HG02642 (cell line): Measurements from ENCODE around the gene B4GALNT4.
"Not testable (repeated sequence)": the region's sequence is repeated elsewhere in the genome, so short reads cannot be mapped to it uniquely, and the experiment has no call there.

Source experiments
- ATAC-seq: cut with Tn5 transposase; IDR thresholded peaks from one replicate; pipeline ENCODE4 v1.9.1; 2021; ENCODE audit warnings: mild to moderate bottlenecking; ENCODE audit not compliant: unreplicated experiment, poor library complexity

B4GALNT4 gene

DNA sequence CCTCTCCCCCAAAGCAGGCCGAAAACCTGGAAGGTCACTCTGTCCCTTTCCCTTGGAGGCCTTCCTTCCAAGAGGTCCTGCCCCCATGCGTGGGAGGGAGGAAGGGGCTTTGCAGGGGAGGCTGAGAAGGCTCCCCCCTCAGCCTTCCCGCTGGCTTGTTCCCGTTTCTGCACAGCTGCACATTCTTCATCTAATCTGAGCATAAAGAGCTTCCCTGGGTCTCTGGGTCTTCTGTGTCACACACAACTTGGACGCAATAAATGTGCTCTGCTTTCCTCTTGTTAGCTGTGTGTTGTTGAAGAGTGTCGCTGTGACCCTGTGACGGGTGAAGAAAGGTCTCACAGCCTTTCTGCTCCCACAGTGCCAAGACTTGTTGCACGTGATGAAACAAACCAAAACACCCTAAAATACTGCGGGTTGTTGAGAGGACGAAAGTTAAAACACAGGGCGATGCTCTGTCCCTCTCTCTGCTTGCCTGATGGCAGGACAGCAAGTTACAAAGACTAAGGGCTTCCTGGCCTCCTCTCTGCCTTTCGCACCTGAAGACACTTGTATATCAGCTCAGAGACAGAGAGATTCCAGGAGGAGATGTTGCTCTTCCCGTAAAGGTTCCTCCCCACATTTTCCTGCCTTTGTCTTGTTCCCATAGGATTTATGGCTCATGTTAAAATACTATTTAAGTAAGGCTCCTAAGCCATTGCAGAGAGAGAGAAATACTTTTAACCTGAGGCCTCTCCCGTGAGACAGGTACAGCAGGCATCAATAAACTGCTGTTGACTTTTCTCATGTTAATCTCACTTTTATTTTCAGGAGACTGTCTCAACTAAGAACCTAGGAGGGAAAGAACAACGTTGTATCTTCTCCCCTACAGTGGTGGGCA lies 33.3 kb upstream of the B4GALNT4 start:
- ATAC-seq = no peak

GRCh38 chr11:336659-337198 lies 32.6 kb upstream of the B4GALNT4 start:
- no peak for ATAC-seq

DNA sequence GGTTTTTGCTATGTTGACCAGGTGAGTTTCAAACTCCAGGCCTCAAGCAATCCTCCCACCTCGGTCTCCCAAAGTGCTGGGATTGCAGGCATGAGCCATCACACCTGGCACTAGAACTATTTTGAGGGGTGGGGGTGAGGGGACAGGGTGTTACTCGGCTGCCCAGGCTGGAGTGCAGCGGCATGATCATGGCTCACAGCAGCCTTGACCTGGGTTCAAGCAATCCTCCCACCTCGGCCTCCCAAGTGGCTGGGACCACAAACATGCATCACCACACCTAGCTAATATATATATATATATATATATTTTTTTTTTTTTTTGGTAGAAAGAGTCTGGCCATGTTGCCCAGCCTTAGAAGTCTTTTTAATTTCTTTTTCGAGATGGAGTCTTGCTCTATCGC lies 31.6 kb upstream of the B4GALNT4 start:
- no peak for ATAC-seq

GRCh38 chr11:339963-340362 lies 29.3 kb upstream of the B4GALNT4 start:
- no peak for ATAC-seq

DNA sequence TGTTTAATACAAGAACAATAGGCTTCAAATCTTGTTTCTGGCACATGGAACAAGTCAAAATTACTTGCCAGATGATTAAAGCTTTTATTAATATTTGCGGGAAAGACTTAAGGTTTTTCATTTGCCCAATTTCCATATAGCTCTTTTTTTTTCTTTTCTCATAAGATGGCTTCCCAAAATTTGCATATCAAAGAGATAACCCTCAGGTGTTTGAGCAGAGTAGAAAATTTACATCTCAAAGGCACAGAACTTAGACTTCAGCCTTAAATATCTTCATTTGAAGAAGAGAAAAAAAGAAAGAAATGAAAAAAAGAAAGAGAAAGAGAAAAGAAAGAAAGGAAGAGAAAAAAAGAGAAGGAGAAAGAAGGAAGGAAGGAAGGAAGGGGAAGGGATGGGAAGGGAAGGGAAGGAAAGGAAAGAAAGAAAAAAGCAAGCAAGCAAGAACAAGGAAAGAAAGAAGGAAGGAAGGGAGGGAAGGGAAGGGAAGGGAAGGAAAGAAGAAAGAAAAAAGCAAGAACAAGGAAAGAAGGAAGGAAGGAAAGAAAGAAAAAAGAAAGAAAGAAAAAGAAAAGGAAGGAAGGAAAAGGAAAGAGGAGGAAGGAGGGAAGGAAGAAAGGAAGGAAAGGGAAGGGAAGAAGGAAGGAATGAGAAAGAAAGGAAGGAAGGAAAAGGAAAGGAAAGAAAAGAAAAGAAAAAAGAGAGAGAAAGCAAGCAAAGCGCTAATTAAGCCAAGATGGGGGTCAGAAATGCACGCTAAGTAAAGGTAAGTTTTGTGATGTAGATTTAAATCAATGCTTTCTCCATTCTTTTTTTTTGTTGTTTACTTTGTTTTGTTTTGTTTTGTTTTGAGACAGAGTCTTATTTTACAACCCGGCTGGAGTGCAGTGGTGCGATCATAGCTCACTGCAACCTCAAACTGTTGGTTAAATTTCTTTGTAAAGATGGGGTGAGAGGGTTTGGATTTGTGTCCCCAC lies 28.5 kb upstream of the B4GALNT4 start:
- ATAC-seq = no peak

GRCh38 chr11:342328-342727 lies 27.0 kb upstream of the B4GALNT4 start:
- ATAC-seq = no peak

- no peak for ATAC-seq
Measured at GRCh38 chr11:344836-345578, 24.3 kb upstream of the B4GALNT4 start.

DNA sequence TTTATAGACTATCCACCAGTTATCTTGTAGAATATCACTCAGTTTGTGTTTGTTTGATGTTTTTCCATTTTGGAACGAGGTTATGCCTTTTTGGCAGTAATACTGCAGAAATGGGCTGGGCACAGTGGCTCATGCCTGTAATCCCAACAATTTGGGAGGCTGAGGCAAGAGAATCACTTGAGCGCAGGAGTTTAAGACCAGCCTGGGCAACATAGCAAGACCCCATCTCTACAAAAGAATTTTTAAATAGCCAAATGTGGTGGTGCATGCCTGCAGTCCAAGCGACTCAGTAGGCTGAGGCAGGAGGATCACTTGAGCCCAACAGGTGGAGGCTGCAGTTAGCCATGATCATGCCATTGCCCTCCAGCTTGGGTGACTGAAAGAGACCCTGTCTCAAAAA lies 22.8 kb upstream of the B4GALNT4 start:
- no peak for ATAC-seq

DNA sequence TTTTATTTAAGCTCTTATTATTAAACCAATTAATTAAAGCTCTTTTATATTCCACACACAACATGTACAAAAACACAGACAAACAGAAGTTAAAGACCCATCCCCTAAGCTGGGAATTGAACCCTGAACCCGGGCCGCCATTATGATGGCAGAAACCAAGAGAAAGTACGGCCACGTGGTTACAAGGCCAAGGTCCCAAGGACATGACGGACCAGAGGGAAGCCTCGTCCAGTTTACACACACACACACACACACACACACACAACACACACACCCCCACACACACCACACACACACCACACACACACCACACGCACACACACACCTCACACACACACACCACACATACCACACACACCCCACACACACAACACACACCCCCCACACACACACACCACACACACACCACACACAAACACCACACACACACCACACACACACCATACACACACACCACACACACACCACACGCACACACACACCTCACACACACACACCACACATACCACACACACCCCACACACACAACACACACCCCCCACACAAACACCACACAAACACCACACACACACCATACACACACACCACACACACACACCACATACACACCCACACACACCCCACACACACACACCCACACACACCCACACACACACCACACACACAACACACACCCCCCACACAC lies 19.9 kb upstream of the B4GALNT4 start:
- not testable (repeated sequence) for ATAC-seq

GRCh38 chr11:350033-350722 lies 19.1 kb upstream of the B4GALNT4 start:
- ATAC-seq = not testable (repeated sequence)

GRCh38 chr11:350723-351255 lies 18.5 kb upstream of the B4GALNT4 start:
- peak; percentile 37 for ATAC-seq

- no peak for ATAC-seq
Measured at GRCh38 chr11:351411-351810, 17.9 kb upstream of the B4GALNT4 start.

DNA sequence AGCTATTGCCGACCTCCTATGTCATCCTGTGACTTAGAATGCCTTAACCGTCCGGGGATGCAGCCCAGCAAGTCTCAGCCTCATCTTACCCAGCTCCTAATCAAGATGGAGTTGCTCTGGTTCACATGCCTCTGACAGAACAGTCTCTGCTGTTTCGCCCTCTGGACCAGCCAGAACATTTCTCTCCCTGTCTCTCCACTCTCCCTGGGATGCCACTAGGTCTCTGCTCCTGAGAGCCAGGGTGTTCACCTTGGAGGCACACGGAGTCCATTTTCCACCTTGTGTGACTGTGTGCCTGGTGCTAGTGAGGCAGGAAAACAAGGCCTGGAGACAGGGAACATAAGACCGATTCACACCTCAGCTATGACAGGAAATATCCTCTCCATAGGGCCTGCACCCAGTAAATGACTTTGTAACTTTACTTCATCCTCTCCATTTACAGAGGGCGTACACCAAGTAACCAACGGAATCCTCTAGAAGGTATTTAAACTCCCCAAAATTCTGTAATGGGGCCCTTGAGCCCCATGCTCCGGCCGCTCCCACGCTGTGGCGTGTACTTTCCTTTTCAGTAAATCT lies 16.8 kb upstream of the B4GALNT4 start:
- no peak for ATAC-seq

DNA sequence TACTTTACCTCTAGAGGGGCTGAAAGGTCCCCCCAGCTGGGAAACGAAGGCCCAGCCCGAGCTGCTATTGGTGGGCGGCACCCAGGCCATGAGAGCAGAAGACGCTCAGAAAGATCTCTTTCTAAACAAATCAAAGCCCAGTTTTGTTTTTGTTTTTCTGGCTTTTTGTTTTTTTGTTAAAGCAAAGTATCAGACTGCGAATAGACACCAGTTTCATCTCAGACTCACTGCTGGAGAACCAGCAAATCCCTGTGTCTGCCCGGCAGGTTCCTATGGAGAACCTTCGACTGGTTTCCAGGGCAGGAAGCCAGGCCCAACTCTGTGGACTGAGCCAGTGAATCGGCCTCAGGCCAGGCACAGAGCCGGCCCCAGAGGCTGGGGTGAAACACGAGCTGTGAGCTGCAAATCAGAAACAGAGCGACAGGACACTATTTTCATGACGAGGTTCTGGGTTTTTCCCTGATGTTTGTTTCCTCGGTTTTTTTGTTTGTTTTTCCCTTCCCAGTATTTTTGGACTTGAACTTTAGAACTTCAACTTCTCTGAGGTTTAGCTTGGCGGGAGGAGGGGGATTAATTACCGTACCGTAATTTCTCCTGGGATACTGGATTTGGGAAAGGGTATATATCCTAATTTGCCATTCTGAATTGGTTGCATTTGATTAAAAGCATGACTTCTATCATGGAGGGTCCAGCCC lies 16.0 kb upstream of the B4GALNT4 start:
- no peak for ATAC-seq

GRCh38 chr11:355581-356458 lies 13.5 kb upstream of the B4GALNT4 start:
- ATAC-seq = peak; percentile 67

DNA sequence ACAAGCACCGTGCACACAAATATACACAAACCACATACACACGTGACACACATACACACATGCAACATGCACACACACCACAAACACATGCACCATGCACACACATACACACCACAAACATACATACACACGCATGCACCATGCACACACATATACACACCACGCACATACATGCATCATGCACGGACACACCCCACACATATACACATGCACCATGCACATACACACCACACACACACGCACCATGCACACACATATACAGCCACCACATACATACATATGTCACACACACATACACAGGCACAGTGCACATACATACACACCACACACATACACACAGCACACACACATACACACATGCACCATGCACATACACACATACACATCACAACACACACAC lies 12.7 kb upstream of the B4GALNT4 start:
- ATAC-seq = no peak

DNA sequence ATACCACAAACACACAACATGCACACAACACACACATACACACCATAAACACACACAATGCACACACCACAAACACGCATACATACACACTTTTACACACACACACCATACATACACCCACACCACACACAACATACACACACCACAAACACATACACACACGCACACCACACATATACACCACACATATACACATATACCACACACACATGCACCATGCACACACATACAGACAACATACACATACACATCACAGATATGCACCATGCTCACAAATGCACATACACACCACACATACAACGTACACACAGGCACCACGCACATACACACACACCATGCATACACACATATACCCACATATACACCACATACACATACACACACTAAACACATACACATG lies 11.7 kb upstream of the B4GALNT4 start:
- ATAC-seq = no peak
